ENCODE data around the gene GRIK2. TPM values are rescaled to one million over a fixed set of nuclear protein-coding genes. Genes with fewer than 3 reads are reported as not detected.

GRIK2 gene
- total and polyA plus RNA-seq, 11 donors = 0.33 to 7.0 (median 3.9) TPM

DNA sequence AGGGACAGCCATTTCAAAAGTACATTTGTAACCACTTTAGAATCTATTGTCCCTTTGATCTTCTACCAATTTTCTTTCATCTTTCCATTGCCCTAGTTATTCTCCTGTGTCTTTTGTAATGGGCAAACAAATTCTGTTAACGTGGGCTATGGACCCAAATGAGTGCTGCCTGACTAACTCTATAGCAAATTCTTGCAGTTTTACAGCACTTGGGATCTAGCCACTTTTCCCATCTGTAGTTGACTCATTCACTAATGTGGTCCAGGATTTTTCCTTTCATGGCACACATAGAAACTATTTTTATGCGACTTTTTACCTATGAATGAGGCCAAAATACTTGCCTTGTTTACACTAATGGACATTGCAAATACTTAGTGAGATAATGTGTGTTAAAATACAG lies 52.0 kb downstream of the GRIK2 start:
- ATAC-seq = no peak
- intact Hi-C loops (cut with DNase I) = no loop called here
- no peaks in the 10 kb centered on the region for H3K27me3 ChIP-seq
- no peak for TF ChIP-seq POLR2A (IDR thresholded peaks at IDR 0.05)
- TF ChIP-seq, protein P1, sequence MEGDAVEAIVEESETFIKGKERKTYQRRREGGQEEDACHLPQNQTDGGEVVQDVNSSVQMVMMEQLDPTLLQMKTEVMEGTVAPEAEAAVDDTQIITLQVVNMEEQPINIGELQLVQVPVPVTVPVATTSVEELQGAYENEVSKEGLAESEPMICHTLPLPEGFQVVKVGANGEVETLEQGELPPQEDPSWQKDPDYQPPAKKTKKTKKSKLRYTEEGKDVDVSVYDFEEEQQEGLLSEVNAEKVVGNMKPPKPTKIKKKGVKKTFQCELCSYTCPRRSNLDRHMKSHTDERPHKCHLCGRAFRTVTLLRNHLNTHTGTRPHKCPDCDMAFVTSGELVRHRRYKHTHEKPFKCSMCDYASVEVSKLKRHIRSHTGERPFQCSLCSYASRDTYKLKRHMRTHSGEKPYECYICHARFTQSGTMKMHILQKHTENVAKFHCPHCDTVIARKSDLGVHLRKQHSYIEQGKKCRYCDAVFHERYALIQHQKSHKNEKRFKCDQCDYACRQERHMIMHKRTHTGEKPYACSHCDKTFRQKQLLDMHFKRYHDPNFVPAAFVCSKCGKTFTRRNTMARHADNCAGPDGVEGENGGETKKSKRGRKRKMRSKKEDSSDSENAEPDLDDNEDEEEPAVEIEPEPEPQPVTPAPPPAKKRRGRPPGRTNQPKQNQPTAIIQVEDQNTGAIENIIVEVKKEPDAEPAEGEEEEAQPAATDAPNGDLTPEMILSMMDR (IDR thresholded peaks at IDR 0.05) = no peak
- no peak overlapping the region for H3K4me3 ChIP-seq
- H3K9me3 ChIP-seq = no peaks in the 10 kb centered on the region
- no peaks in the 10 kb centered on the region for H3K4me1 ChIP-seq
- WGBS, 4 donors = 62 to 64% (median 63%) methylated on average over 2 of the region's 2 CpGs
- DNase-seq = no peak
- H3K27ac ChIP-seq = no peak overlapping the region
- no peaks in the 10 kb centered on the region for H3K36me3 ChIP-seq

DNA sequence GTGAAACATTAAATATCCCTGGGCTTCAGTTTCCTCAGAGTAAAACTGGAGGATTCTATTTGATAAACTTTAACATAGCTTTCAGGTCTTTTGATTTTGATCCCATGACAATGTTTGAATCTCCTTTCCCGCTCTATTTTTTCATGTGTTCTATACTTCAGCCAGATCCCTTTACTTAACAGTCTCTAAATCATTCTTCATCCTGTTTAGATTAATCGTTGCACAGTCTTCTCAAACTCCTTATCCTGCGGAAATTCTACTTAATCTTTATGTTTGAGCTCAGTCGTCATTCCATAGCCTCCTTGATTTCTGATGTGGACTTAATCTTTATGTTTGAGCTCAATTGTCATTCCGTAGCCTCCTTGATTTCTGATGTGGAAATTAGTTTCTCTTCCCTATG lies 57.4 kb downstream of the GRIK2 start:
- H3K4me3 ChIP-seq = no peak overlapping the region
- WGBS, 4 donors = 76 to 81% (median 78%) methylated on average over 5 of the region's 5 CpGs
- H3K36me3 ChIP-seq = no peaks in the 10 kb centered on the region
- no peaks in the 10 kb centered on the region for H3K9me3 ChIP-seq
- H3K27me3 ChIP-seq = no peaks in the 10 kb centered on the region
- TF ChIP-seq, protein P1 (IDR thresholded peaks at IDR 0.05) = no peak
- no peak for TF ChIP-seq POLR2A (IDR thresholded peaks at IDR 0.05)
- intact Hi-C loops (cut with DNase I) = no loop called here
- no peak overlapping the region for H3K27ac ChIP-seq
- ATAC-seq (no peak), DNase-seq (no peak)
- no peaks in the 10 kb centered on the region for H3K4me1 ChIP-seq

DNA sequence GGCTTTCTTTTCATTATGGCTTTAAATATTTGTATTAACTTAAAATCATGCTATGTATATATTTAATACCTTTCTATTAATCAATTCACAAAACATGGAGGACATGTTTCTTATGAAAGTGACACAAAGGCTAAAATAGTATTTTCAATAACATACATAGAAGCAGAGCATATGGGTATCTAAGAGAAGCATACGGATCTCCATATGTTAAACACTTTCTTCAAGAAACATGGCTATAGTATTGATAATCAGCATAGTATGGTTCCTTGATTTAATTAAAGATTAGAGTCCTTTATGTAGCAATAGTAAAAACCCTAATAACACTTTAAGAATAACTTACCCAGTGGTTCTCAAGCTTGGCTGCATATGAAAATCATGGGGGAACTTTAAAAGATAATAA lies 58.5 kb downstream of the GRIK2 start:
- H3K4me1 ChIP-seq = no peaks in the 10 kb centered on the region
- 87 to 89% (median 88%) methylated on average over 1 of the region's 1 CpG for WGBS, 4 donors
- H3K36me3 ChIP-seq = no peaks in the 10 kb centered on the region
- ATAC-seq = no peak
- DNase-seq = no peak
- H3K27me3 ChIP-seq = no peaks in the 10 kb centered on the region
- TF ChIP-seq, protein P1 (IDR thresholded peaks at IDR 0.05) = no peak
- no peak for TF ChIP-seq POLR2A (IDR thresholded peaks at IDR 0.05)
- H3K4me3 ChIP-seq = no peak overlapping the region
- H3K9me3 ChIP-seq = no peaks in the 10 kb centered on the region
- intact Hi-C loops (cut with DNase I) = no loop called here
- no peak overlapping the region for H3K27ac ChIP-seq

DNA sequence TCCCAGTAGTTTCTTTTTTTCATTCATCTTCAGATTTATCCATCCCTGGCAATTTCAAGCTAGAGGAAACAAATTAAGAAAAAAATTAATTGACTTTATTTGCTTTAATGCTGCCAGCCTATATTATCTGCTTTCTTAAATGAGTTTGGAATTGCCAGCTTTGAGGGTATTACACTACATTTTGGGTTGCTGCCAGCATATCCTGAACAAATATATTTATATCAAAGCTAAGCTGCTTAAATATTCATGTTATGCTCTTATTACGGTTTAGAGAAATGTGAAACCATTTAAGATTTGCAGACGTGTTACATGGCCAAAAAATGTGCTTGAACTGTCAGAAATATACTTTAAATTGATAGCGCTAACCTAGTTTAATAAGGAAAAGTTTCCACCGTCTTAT lies 59.7 kb downstream of the GRIK2 start:
- no peaks in the 10 kb centered on the region for H3K27me3 ChIP-seq
- no peak for TF ChIP-seq POLR2A (IDR thresholded peaks at IDR 0.05)
- TF ChIP-seq, protein P1 (IDR thresholded peaks at IDR 0.05) = no peak
- no peak overlapping the region for H3K4me3 ChIP-seq
- no peaks in the 10 kb centered on the region for H3K4me1 ChIP-seq
- DNase-seq (no peak), ATAC-seq (no peak)
- no peaks in the 10 kb centered on the region for H3K36me3 ChIP-seq
- no peak overlapping the region for H3K27ac ChIP-seq
- 68 to 74% (median 73%) methylated on average over 4 of the region's 4 CpGs for WGBS, 4 donors
- intact Hi-C loops (cut with DNase I) = no loop called here
- H3K9me3 ChIP-seq = no peaks in the 10 kb centered on the region

Data from heart left ventricle (tissue), 16 donors.